ENCODE data around the gene TRAPPC3.

TRAPPC3 gene

DNA sequence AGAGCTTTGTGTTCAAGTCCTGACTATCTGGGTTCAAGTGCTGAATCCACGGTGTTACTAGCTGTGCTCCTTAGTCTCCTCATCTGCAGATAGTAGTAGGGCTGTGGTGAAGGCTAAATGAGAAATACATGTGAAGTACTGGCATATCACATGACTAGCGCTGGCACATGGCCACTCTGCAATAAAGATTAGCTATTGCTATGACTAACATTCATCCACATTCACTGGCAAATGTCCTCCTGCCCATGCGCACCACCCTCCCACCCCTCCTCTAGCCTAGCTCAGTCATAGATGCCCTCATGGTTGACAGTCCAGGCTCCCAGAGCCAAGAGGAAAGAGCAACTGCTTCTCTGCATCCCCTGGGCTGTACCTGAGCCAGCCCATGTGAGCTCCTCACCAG is 15.8 kb downstream of the TRAPPC3 start:
- H3K4me3 ChIP-seq (replicated peaks in 1 of 2; ENCODE audit: low read depth in 2 of 2, low read length in 2 of 2), result no peak overlapping the region
- peak; percentile 91 to 96 for DNase-seq (ENCODE audit: low read depth in 2 of 2)
- TF ChIP-seq CTCF (IDR thresholded peaks at IDR 0.05; ENCODE audit: low read depth, low read length), result no peak

DNA sequence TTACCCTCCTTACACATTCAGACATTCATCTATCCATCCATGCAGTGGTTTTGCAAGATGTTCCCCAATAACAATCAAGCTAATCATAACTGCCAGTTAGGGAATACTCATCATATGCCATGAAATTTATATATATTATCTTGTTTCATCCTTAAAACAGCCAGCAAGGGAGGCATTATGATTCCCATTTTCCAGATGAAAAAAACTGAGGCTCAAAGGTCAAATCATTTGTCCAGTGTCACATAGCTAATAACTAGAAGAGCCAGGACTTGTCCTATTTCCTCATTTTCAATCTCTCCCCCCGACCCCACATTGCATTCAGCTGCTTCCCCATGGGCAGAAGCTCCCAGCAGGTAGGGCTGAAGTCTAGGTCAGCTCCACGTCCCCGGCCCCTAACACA is 17.3 kb downstream of the TRAPPC3 start:
- no peak for DNase-seq (ENCODE audit: low read depth in 2 of 2)
- no peak for TF ChIP-seq CTCF (IDR thresholded peaks at IDR 0.05; ENCODE audit: low read depth, low read length)
- no peak overlapping the region for H3K4me3 ChIP-seq (replicated peaks in 1 of 2; ENCODE audit: low read depth in 2 of 2, low read length in 2 of 2)

DNA sequence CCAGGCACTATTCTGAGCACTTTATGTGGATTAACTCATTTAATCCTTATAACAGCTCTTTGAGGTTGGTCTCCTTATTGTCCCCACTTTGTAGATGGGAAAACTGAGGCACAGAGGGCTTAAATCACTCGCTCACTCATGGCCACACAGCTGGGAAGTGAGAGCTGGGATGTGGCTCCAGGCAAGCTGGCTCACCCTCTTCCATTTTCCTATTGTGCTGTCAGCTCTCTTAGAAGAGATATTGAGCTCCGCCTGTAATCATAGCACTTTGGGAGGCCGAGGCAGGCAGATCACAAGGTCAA is 20.4 kb downstream of the TRAPPC3 start:
- no peak overlapping the region for H3K4me3 ChIP-seq (replicated peaks in 1 of 2; ENCODE audit: low read depth in 2 of 2, low read length in 2 of 2)
- DNase-seq (ENCODE audit: low read depth in 2 of 2), result no peak
- TF ChIP-seq CTCF (IDR thresholded peaks at IDR 0.05; ENCODE audit: low read depth, low read length), result no peak

DNA sequence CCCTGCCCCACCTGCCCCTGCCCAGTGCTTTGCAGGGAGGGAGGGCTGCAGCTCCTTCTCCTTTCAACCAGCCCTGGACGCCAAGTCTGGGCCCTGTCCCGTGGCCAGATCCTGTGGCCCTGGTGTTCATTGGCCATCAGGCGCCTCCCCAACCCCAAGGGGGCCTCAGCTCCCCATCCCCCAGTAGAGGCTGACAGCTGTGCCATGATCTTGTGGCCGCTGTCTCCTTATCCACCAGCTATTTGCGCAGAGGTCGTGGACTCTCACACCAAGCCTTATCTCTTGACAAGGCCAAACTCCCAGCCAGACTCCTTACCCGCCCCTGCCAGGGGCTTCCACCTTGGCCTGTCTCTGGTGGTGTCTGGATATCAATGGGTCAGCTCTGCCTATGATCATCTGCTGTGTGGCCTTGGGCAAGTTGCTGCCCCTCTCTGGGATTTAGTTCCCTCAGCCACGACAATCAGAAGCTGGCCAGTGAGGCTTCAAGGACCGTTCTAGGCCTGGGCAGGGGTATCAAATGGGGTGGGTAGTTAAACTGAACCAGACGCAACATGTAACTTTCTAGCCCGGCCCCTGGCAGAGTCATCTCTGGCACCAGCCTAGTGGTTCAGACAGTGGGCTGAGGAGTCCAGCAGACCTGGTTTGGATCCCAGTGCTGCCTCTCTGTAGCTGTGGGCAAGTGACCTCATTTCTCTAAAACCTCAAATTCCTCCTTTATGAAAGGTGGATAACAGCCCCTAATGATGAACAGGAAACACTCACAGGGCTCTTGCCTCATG is 21.0 kb downstream of the TRAPPC3 start:
- DNase-seq (ENCODE audit: low read depth in 2 of 2), result peak; percentile 31 to 43
- TF ChIP-seq CTCF (IDR thresholded peaks at IDR 0.05; ENCODE audit: low read depth, low read length), result no peak
- H3K4me3 ChIP-seq (replicated peaks in 1 of 2; ENCODE audit: low read depth in 2 of 2, low read length in 2 of 2), result no peak overlapping the region

- TF ChIP-seq CTCF (IDR thresholded peaks at IDR 0.05; ENCODE audit: low read depth, low read length), result no peak
- no peak for DNase-seq (ENCODE audit: low read depth in 2 of 2)
- no peak overlapping the region for H3K4me3 ChIP-seq (replicated peaks in 1 of 2; ENCODE audit: low read depth in 2 of 2, low read length in 2 of 2)
These were observed 22.3 kb downstream of the TRAPPC3 start for GRCh38 chr1:36126797-36127500.

GRCh38 chr1:36126005-36126716 is 23.1 kb downstream of the TRAPPC3 start:
- TF ChIP-seq CTCF (IDR thresholded peaks at IDR 0.05; ENCODE audit: low read depth, low read length), result no peak
- DNase-seq (ENCODE audit: low read depth in 2 of 2), result no peak
- H3K4me3 ChIP-seq (replicated peaks in 1 of 2; ENCODE audit: low read depth in 2 of 2, low read length in 2 of 2), result no peak overlapping the region
